ENCODE measurements around the gene CAPZB. TPM values are rescaled to one million over a fixed set of nuclear protein-coding genes. Genes with fewer than 3 reads are reported as not detected.

CAPZB gene
- polyA plus RNA-seq, 1 of the 3 experiments (the other 2 are of a cell fraction): 122 TPM

DNA sequence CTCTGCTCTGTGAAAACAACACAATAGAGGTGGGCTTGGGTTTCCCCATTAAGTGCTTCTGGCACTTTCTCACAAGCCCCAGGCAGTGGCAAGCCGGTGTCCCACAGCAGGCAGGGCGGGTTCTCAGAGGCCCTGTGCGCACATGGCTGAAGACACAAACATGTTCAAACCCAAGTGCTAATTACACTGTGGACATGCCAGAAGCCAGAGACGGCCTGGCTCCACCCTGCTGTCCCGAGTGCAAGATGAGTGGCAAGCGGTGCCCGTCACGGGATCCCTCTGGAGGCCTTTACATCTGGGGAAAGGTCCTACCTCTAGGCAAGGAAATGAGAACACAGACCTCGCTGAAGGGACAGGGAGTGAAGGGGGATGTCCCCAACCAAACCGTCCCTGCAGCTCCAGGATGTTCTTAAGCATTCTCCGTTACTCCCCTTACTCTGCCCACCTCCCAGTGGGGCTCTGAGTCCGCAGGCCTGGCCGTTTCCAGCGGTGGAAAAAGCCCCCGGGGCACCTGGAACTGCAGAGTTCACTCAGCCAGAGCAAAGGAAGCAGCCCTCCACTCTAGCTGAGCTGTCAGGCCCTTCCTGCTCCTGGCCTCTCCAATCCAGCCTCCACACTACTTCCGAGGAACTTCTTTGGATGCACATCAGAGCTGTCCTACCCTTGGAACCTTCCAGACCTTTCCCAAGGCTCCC lies 115.8 kb downstream of the CAPZB start:
- 84% methylated on average over 11 of the region's 16 CpGs for WGBS (ENCODE audit: low lambda C conversion rate)
- Histone ChIP-seq H2AFZ (ENCODE audit: low read depth) (no peak overlapping the region), H3K4me1 (ENCODE audit: control insufficient read depth in 1 of 2, insufficient read depth in 2 of 2, low read depth in 1 of 2, low read length in 1 of 2) (peaks cover 0 to 77% of the 10 kb centered on the region in 2 experiments; a peak in 2 of 4 replicates), H3K27me3 (ENCODE audit: insufficient read depth) (no peaks in the 10 kb centered on the region), H3K36me3 (replicated peaks in 1 of 2; ENCODE audit: control insufficient read depth in 1 of 2, insufficient read depth in 2 of 2, low read length in 1 of 2) (peaks cover 0 to 17% of the 10 kb centered on the region in 2 experiments), H3K4me3 (ENCODE audit: low read depth in 2 of 2, low read length in 1 of 2) (no peak overlapping the region), H3K9me2 (no peaks in the 10 kb centered on the region), H4K20me1 (ENCODE audit: insufficient read depth) (peaks cover 56% of the 10 kb centered on the region), H3F3A (replicated peaks; ENCODE audit: insufficient read depth) (no peaks in the 10 kb centered on the region), H3K9me3 (no peaks in the 10 kb centered on the region), H3K27ac (ENCODE audit: low read depth in 2 of 2, low read length in 1 of 2) (peak overlapping the region in 1 of 2 experiments; percentile 98; a peak in 2 of 4 replicates), H3K79me2 (ENCODE audit: insufficient read depth) (peaks cover 32% of the 10 kb centered on the region), H3K9ac (no peak overlapping the region), H3K4me2 (no peak overlapping the region)
- DNase-seq: peak; percentile 50
- ChIA-PET POLR2A (no interaction called here), CTCF (interaction anchor here (0.6 to 11.6 kb wide), 4 partner anchors 27 to 282 kb away, joined by 3 to 93 read pairs (median 6); no protein-coding TSS in a partner anchor)
- TF ChIP-seq NFIC (IDR thresholded peaks at IDR 0.05; ENCODE audit: borderline replicate concordance) (no peak), MEF2A (IDR thresholded peaks at IDR 0.05; ENCODE audit: borderline replicate concordance, low read depth) (no peak), USF2 (IDR thresholded peaks at IDR 0.05; ENCODE audit: borderline replicate concordance, low read depth, low read length) (no peak), EP300 (IDR thresholded peaks at IDR 0.05; ENCODE audit: borderline replicate concordance in 1 of 2, low read depth in 1 of 2, low read length in 1 of 2) (no peak), SIN3A (IDR thresholded peaks at IDR 0.05; ENCODE audit: borderline replicate concordance, low read depth, low read length) (no peak), ELF1 (IDR thresholded peaks at IDR 0.05) (no peak), RCOR1 (IDR thresholded peaks at IDR 0.05; ENCODE audit: low read length) (no peak), SMC3 (IDR thresholded peaks at IDR 0.05; ENCODE audit: low read depth, low read length) (no peak), JUND (IDR thresholded peaks at IDR 0.05) (no peak), RFX5 (IDR thresholded peaks at IDR 0.05; ENCODE audit: low read length) (no peak), POLR2AphosphoS5 (IDR thresholded peaks at IDR 0.05; ENCODE audit: low read depth, low read length) (no peak), NRF1 (IDR thresholded peaks at IDR 0.05; ENCODE audit: low read depth, low read length) (no peak)

DNA sequence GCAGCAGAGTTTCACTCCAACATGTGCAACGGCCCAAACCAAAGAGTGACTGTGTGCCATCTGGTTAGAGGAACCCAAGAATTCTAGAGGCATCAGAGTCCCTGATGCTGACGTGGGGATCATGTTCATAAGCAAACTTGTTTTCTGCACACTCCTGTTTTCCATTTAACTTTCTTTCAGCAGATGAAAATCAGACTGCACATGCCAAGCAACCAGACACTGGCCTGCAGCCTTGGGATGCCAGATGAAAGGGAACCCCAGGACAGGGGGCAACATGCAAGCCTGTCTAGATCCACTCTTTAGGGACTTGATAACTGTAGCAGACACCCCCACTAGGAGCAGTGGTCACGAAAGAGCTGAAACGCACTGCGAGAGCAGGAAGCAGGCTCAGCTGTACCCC lies 116.4 kb downstream of the CAPZB start:
- Histone ChIP-seq H3K4me1 (ENCODE audit: control insufficient read depth in 1 of 2, insufficient read depth in 2 of 2, low read depth in 1 of 2, low read length in 1 of 2) (peaks cover 0 to 71% of the 10 kb centered on the region in 2 experiments; a peak in 2 of 4 replicates), H3K27me3 (ENCODE audit: insufficient read depth) (no peaks in the 10 kb centered on the region), H2AFZ (ENCODE audit: low read depth) (no peak overlapping the region), H3F3A (replicated peaks; ENCODE audit: insufficient read depth) (no peaks in the 10 kb centered on the region), H3K79me2 (ENCODE audit: insufficient read depth) (peaks cover 33% of the 10 kb centered on the region), H3K36me3 (replicated peaks in 1 of 2; ENCODE audit: control insufficient read depth in 1 of 2, insufficient read depth in 2 of 2, low read length in 1 of 2) (peaks cover 0 to 12% of the 10 kb centered on the region in 2 experiments), H3K9me2 (no peaks in the 10 kb centered on the region), H3K27ac (ENCODE audit: low read depth in 2 of 2, low read length in 1 of 2) (peak overlapping the region in 1 of 2 experiments; percentile 98; a peak in 2 of 4 replicates), H3K4me2 (no peak overlapping the region), H3K9ac (no peak overlapping the region), H4K20me1 (ENCODE audit: insufficient read depth) (peaks cover 57% of the 10 kb centered on the region), H3K9me3 (no peaks in the 10 kb centered on the region), H3K4me3 (ENCODE audit: low read depth in 2 of 2, low read length in 1 of 2) (no peak overlapping the region)
- WGBS (ENCODE audit: low lambda C conversion rate): 91% methylated on average over 5 of the region's 5 CpGs
- DNase-seq: peak; percentile 51
- TF ChIP-seq EP300 (IDR thresholded peaks at IDR 0.05; ENCODE audit: borderline replicate concordance in 1 of 2, low read depth in 1 of 2, low read length in 1 of 2): peak in 1 of 2 experiments; percentile 74; a peak in 2 of 4 replicates
- 0 out of 2 replicates have a peak, but pooled peaks have one; percentile 5 for TF ChIP-seq RAD21 (IDR thresholded peaks at IDR 0.05; ENCODE audit: low read length)
- peak; percentile 63; the same call in 1 of the 2 replicates for TF ChIP-seq MXI1 (IDR thresholded peaks at IDR 0.05; ENCODE audit: low read depth, low read length)
- TF ChIP-seq YY1 (IDR thresholded peaks at IDR 0.05; ENCODE audit: low read depth): no peak
- TF ChIP-seq GATA2 (CRISPR knock-in tag; IDR thresholded peaks at IDR 0.05): peak; percentile 7; the same call in 1 of the 2 replicates
- TF ChIP-seq EZH2phosphoT487 (IDR thresholded peaks at IDR 0.05; ENCODE audit: borderline replicate concordance, low read depth): no peak
- CTCF ChIA-PET: interaction anchor here (2.0 to 11.6 kb wide), 2 partner anchors 27 to 282 kb away, joined by 10 to 93 read pairs; no protein-coding TSS in a partner anchor
- POLR2A ChIA-PET: no interaction called here

Measured in SK-N-SH (cell line).